ENCODE measurements around the gene TARDBP. TPM values are rescaled to one million over a fixed set of nuclear protein-coding genes. Genes with fewer than 3 reads are reported as not detected.

TARDBP gene
- total and polyA plus RNA-seq, 4 donors = 88.7 to 205 (median 122) TPM

DNA sequence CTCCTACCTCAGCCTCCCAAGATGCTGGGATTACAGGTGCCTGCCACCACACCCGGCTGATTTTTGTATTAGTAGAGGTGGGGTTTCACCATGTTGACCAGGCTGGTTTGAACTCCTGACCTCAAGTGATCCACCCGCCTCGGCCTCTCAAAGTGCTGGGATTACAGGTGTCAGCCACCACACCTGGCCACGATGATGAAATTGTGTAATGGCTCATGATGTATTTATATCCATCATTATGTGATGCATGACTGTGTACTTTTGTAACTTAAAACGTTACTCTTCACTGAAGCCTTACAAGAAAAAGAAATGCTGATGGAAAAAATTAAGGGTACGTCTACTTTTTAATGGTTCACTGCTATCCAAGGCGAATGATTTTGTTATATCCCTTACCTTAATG is 7.5 kb downstream of the TARDBP start:
- Histone ChIP-seq H3K9ac (ENCODE audit: insufficient read depth in 1 of 2, low read length in 2 of 2) (no peak overlapping the region), H3K27ac (ENCODE audit: low read depth in 1 of 2, low read length in 1 of 2) (no peak overlapping the region), H3K9me3 (ENCODE audit: control insufficient read depth in 4 of 4, insufficient read depth in 3 of 4, low read length in 3 of 4) (no peaks in the 10 kb centered on the region), H3K36me3 (ENCODE audit: control insufficient read depth in 4 of 4, insufficient read depth in 4 of 4, low read length in 4 of 4) (peaks cover 40 to 61% (median 48%) of the 10 kb centered on the region in 4 donors), H3K4me1 (ENCODE audit: control insufficient read depth in 5 of 5, insufficient read depth in 5 of 5, low read length in 5 of 5) (no peaks in the 10 kb centered on the region), H3K4me3 (no peak overlapping the region), H3K27me3 (ENCODE audit: control insufficient read depth in 3 of 3, insufficient read depth in 3 of 3, low read length in 2 of 3) (no peaks in the 10 kb centered on the region)
- WGBS, 2 donors = 95 to 97% methylated on average over 7 of the region's 7 CpGs
- TF ChIP-seq, protein P1, sequence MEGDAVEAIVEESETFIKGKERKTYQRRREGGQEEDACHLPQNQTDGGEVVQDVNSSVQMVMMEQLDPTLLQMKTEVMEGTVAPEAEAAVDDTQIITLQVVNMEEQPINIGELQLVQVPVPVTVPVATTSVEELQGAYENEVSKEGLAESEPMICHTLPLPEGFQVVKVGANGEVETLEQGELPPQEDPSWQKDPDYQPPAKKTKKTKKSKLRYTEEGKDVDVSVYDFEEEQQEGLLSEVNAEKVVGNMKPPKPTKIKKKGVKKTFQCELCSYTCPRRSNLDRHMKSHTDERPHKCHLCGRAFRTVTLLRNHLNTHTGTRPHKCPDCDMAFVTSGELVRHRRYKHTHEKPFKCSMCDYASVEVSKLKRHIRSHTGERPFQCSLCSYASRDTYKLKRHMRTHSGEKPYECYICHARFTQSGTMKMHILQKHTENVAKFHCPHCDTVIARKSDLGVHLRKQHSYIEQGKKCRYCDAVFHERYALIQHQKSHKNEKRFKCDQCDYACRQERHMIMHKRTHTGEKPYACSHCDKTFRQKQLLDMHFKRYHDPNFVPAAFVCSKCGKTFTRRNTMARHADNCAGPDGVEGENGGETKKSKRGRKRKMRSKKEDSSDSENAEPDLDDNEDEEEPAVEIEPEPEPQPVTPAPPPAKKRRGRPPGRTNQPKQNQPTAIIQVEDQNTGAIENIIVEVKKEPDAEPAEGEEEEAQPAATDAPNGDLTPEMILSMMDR (IDR thresholded peaks at IDR 0.05; ENCODE audit: control extremely low read depth, extremely low read depth) = no peak
- DNase-seq (no peak), ATAC-seq (ENCODE audit: insufficient read depth, low FRiP score) (no peak)

DNA sequence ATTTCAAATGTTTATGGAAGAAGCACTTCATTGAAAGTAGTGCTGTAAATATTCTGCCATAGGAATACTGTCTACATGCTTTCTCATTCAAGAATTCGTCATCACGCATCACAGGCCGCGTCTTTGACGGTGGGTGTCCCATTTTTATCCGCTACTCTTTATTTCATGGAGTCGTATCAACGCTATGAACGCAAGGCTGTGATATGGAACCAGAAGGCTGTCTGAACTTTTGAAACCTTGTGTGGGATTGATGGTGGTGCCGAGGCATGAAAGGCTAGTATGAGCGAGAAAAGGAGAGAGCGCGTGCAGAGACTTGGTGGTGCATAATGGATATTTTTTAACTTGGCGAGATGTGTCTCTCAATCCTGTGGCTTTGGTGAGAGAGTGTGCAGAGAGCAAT is 10.7 kb downstream of the TARDBP start:
- no peaks in the 10 kb centered on the region for H3K27me3 ChIP-seq (ENCODE audit: control insufficient read depth in 3 of 3, insufficient read depth in 3 of 3, low read length in 2 of 3)
- H3K4me1 ChIP-seq (ENCODE audit: control insufficient read depth in 5 of 5, insufficient read depth in 5 of 5, low read length in 5 of 5) = no peaks in the 10 kb centered on the region
- peaks cover 34 to 55% (median 47%) of the 10 kb centered on the region in 4 donors for H3K36me3 ChIP-seq (ENCODE audit: control insufficient read depth in 4 of 4, insufficient read depth in 4 of 4, low read length in 4 of 4)
- no peaks in the 10 kb centered on the region for H3K9me3 ChIP-seq (ENCODE audit: control insufficient read depth in 4 of 4, insufficient read depth in 3 of 4, low read length in 3 of 4)
- 96 to 98% methylated on average over 14 of the region's 14 CpGs for WGBS, 2 donors
- TF ChIP-seq, protein P1 (IDR thresholded peaks at IDR 0.05; ENCODE audit: control extremely low read depth, extremely low read depth) = no peak
- H3K4me3 ChIP-seq = no peak overlapping the region
- no peak overlapping the region for H3K27ac ChIP-seq (ENCODE audit: low read depth in 1 of 2, low read length in 1 of 2)
- no peak overlapping the region for H3K9ac ChIP-seq (ENCODE audit: insufficient read depth in 1 of 2, low read length in 2 of 2)
- DNase-seq (no peak), ATAC-seq (ENCODE audit: insufficient read depth, low FRiP score) (no peak)

DNA sequence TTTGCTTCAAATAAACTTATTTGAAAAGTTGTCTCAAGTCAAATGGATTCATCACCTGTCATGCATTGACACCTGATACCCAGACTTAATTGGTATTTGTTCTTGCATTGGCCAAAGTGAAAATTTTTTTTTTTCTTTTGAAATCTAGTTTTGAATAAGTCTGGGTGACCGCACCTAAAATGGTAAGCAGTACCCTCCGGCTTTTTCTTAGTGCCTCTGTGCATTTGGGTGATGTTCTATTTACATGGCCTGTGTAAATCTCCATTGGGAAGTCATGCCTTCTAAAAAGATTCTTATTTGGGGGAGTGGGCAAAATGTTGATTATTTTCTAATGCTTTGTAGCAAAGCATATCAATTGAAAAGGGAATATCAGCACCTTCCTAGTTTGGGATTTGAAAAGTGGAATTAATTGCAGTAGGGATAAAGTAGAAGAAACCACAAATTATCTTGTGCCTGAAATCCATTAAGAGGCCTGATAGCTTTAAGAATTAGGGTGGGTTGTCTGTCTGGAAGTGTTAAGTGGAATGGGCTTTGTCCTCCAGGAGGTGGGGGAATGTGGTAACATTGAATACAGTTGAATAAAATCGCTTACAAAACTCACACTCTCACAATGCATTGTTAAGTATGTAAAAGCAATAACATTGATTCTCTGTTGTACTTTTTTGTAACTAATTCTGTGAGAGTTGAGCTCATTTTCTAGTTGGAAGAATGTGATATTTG is 11.9 kb downstream of the TARDBP start:
- 92 to 95% methylated on average over 3 of the region's 3 CpGs for WGBS, 2 donors
- Histone ChIP-seq H3K9ac (ENCODE audit: insufficient read depth in 1 of 2, low read length in 2 of 2) (no peak overlapping the region), H3K36me3 (ENCODE audit: control insufficient read depth in 4 of 4, insufficient read depth in 4 of 4, low read length in 4 of 4) (peaks cover 31 to 52% (median 38%) of the 10 kb centered on the region in 4 donors), H3K4me3 (no peak overlapping the region), H3K27me3 (ENCODE audit: control insufficient read depth in 3 of 3, insufficient read depth in 3 of 3, low read length in 2 of 3) (no peaks in the 10 kb centered on the region), H3K27ac (ENCODE audit: low read depth in 1 of 2, low read length in 1 of 2) (no peak overlapping the region), H3K9me3 (ENCODE audit: control insufficient read depth in 4 of 4, insufficient read depth in 3 of 4, low read length in 3 of 4) (no peaks in the 10 kb centered on the region), H3K4me1 (ENCODE audit: control insufficient read depth in 5 of 5, insufficient read depth in 5 of 5, low read length in 5 of 5) (no peaks in the 10 kb centered on the region)
- TF ChIP-seq, protein P1 (IDR thresholded peaks at IDR 0.05; ENCODE audit: control extremely low read depth, extremely low read depth) = no peak
- no peak for ATAC-seq (ENCODE audit: insufficient read depth, low FRiP score)
- DNase-seq = no peak

DNA sequence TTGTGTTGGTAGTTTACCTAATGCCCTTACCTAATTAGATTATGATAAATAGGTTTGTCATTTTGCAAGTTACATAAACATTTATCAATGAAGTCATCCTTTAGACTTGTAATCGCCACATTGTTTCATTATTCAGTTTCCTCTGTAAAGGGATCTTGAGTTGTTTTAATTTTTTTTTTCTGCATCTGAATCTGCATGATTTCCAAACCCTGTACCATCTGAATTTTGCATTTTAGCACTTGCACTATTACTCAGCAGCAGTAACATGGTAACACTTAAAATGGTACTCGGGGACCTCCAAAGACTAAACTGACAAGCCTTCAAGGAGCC is 12.4 kb downstream of the TARDBP start:
- Histone ChIP-seq H3K27me3 (ENCODE audit: control insufficient read depth in 3 of 3, insufficient read depth in 3 of 3, low read length in 2 of 3) (no peaks in the 10 kb centered on the region), H3K36me3 (ENCODE audit: control insufficient read depth in 4 of 4, insufficient read depth in 4 of 4, low read length in 4 of 4) (peaks cover 30 to 51% (median 35%) of the 10 kb centered on the region in 4 donors), H3K9me3 (ENCODE audit: control insufficient read depth in 4 of 4, insufficient read depth in 3 of 4, low read length in 3 of 4) (no peaks in the 10 kb centered on the region), H3K4me3 (no peak overlapping the region), H3K9ac (ENCODE audit: insufficient read depth in 1 of 2, low read length in 2 of 2) (no peak overlapping the region), H3K4me1 (ENCODE audit: control insufficient read depth in 5 of 5, insufficient read depth in 5 of 5, low read length in 5 of 5) (no peaks in the 10 kb centered on the region), H3K27ac (ENCODE audit: low read depth in 1 of 2, low read length in 1 of 2) (no peak overlapping the region)
- ATAC-seq (ENCODE audit: insufficient read depth, low FRiP score) (no peak), DNase-seq (no peak)
- TF ChIP-seq, protein P1 (IDR thresholded peaks at IDR 0.05; ENCODE audit: control extremely low read depth, extremely low read depth) = no peak
- WGBS, 2 donors = 81% methylated on average over 2 of the region's 2 CpGs

Measured in lung (tissue), 12 donors.